Astrocyte (in vitro differentiated cells and primary cell): ENCODE measurements around the gene TTC8. TPM values are rescaled to one million over a fixed set of nuclear protein-coding genes. Genes with fewer than 3 reads are reported as not detected.
A peak's percentile ranks its signal among the peaks of the same experiment; 100 is the strongest.

Source experiments
- DNase-seq: peaks from one replicate; pipeline ENCODE4 v3.0.0-alpha.2; 2010; ENCODE audit warnings: low read depth
- FAIRE-seq: peaks from 2 replicates; lab custom pipeline; 2011; peaks lifted over from hg19 to GRCh38; lab: Jason Lieb, UNC
- H2AFZ ChIP-seq: 2 replicates; pipeline ENCODE4 v1.6.0; 2012; ENCODE audit warnings: low read depth, low read length, inconsistent platforms
- H3K27ac ChIP-seq: 2 replicates; pipeline ENCODE4 v1.5.1; 2011; ENCODE audit warnings: low read depth, low read length, inconsistent platforms
- H3K27me3 ChIP-seq: 2 replicates; pipeline ENCODE4 v1.6.0; 2011; ENCODE audit warnings: low read length, inconsistent platforms; ENCODE audit not compliant: insufficient read depth
- H3K36me3 ChIP-seq: 2 replicates; pipeline ENCODE4 v1.5.1; 2011; ENCODE audit warnings: low read length, inconsistent platforms; ENCODE audit not compliant: insufficient read depth
- H3K4me1 ChIP-seq: 2 replicates; pipeline ENCODE4 v1.5.1; 2011; ENCODE audit warnings: low read length, inconsistent platforms; ENCODE audit not compliant: insufficient read depth
- H3K4me2 ChIP-seq: 2 replicates; pipeline ENCODE4 v1.6.0; 2012; ENCODE audit warnings: low read length, inconsistent platforms
- H3K4me3 ChIP-seq: 2 replicates; pipeline ENCODE4 v1.5.1; 2011; ENCODE audit warnings: low read depth, mild to moderate bottlenecking, low read length, inconsistent platforms; ENCODE audit not compliant: insufficient read depth
- H3K79me2 ChIP-seq: 2 replicates; pipeline ENCODE4 v1.6.0; 2012; ENCODE audit warnings: mild to moderate bottlenecking, low read length, inconsistent platforms; ENCODE audit not compliant: insufficient read depth
- H3K9ac ChIP-seq: 2 replicates; pipeline ENCODE4 v1.6.0; 2012; ENCODE audit warnings: mild to moderate bottlenecking, low read length, inconsistent platforms
- H3K9me3 ChIP-seq: 2 replicates; pipeline ENCODE4 v1.5.1; 2012; ENCODE audit warnings: low read depth, mild to moderate bottlenecking, low read length, inconsistent platforms; ENCODE audit not compliant: insufficient read depth
- H4K20me1 ChIP-seq: 2 replicates; pipeline ENCODE4 v1.6.0; 2012; ENCODE audit warnings: low read length, inconsistent platforms; ENCODE audit not compliant: insufficient read depth
- H3K27ac Mint-ChIP-seq: one replicate; pipeline ENCODE4 v1.8.0; 2021; ENCODE audit warnings: mild to moderate bottlenecking, mixed read lengths; ENCODE audit not compliant: unreplicated experiment
- H3K27me3 Mint-ChIP-seq: one replicate; pipeline ENCODE4 v1.8.0; 2021; ENCODE audit warnings: low read depth, mixed read lengths; ENCODE audit not compliant: unreplicated experiment
- H3K36me3 Mint-ChIP-seq: one replicate; pipeline ENCODE4 v1.8.0; 2021; ENCODE audit warnings: low read depth, mixed read lengths; ENCODE audit not compliant: unreplicated experiment
- H3K4me1 Mint-ChIP-seq: one replicate; pipeline ENCODE4 v1.8.0; 2021; ENCODE audit warnings: low read depth, mixed read lengths; ENCODE audit not compliant: unreplicated experiment
- H3K4me3 Mint-ChIP-seq: one replicate; pipeline ENCODE4 v1.8.0; 2021; ENCODE audit warnings: mild to moderate bottlenecking, moderate library complexity, mixed read lengths; ENCODE audit not compliant: unreplicated experiment
- H3K9me3 Mint-ChIP-seq: one replicate; pipeline ENCODE4 v1.8.0; 2021; ENCODE audit warnings: mild to moderate bottlenecking, mixed read lengths; ENCODE audit not compliant: unreplicated experiment
- CTCF ChIP-seq: IDR thresholded peaks from 2 replicates; pipeline ENCODE4 v1.5.1; 2011; ENCODE audit warnings: low read depth, mild to moderate bottlenecking, inconsistent platforms, low read length, moderate library complexity; ENCODE audit not compliant: insufficient read depth
- EZH2 ChIP-seq: IDR thresholded peaks from 2 replicates; pipeline ENCODE4 v1.6.1; 2012; ENCODE audit warnings: mild to moderate bottlenecking, low read length, inconsistent platforms; ENCODE audit not compliant: insufficient read depth
- total RNA-seq: library from RNA; stranded (reverse); gene quantifications from 2 replicates; pipeline ENCODE4 v1.2.1, GENCODE V29; 2021

The TTC8 gene
- total RNA-seq, 1 donor from 2014 or later: 23.7 TPM

- peaks cover 38% of the 10 kb centered on the region for H3K27me3 Mint-ChIP-seq
- no peak for FAIRE-seq
Observed at GRCh38 chr14:88792473-88793258, 31.8 kb upstream of the TTC8 start, which contains the start of gene EML5. TSS of gene EML5 (minus strand) at chr14:88792953. CDS start at chr14:88792503, 450 bp downstream.

GRCh38 chr14:88793259-88793625 lies 31.2 kb upstream of the TTC8 start:
- TF ChIP-seq EZH2 (no peak), CTCF (no peak)
- Mint-ChIP-seq H3K27ac (no peak overlapping the region), H3K4me3 (peak overlapping the region; percentile 82), H3K36me3 (no peaks in the 10 kb centered on the region), H3K9me3 (no peaks in the 10 kb centered on the region), H3K27me3 (peaks cover 39% of the 10 kb centered on the region), H3K4me1 (no peaks in the 10 kb centered on the region)
- Histone ChIP-seq H3K27ac (no peak overlapping the region), H2AFZ (peak overlapping the region; percentile 98), H3K9ac (peak overlapping the region; percentile 59), H3K27me3 (peaks cover 23% of the 10 kb centered on the region), H3K79me2 (no peaks in the 10 kb centered on the region), H3K9me3 (no peaks in the 10 kb centered on the region), H3K36me3 (no peaks in the 10 kb centered on the region), H3K4me2 (peak overlapping the region; percentile 88), H3K4me1 (peaks cover 5% of the 10 kb centered on the region), H4K20me1 (no peaks in the 10 kb centered on the region), H3K4me3 (peak overlapping the region; percentile 64)
- FAIRE-seq: no peak
- DNase-seq: no peak

More at GRCh38 chr14:88792473-88793258, 31.8 kb upstream of the TTC8 start, which contains the start of gene EML5:
- H3K79me2 ChIP-seq: no peaks in the 10 kb centered on the region
- Mint-ChIP-seq H3K4me1 (no peaks in the 10 kb centered on the region), H3K4me3 (peak within 1 kb of the TSS; percentile 82), H3K36me3 (no peaks in the 10 kb centered on the region), H3K9me3 (no peaks in the 10 kb centered on the region), H3K27ac (no peak within 1 kb of the TSS)
- peak within 1 kb of the TSS; percentile 98 for H2AFZ ChIP-seq
- H3K4me3 ChIP-seq: peak within 1 kb of the TSS; percentile 64
- H3K4me1 ChIP-seq: peaks cover 5% of the 10 kb centered on the region
- H3K27ac ChIP-seq: no peak within 1 kb of the TSS
- H3K9me3 ChIP-seq: no peaks in the 10 kb centered on the region
- H3K36me3 ChIP-seq: no peaks in the 10 kb centered on the region
- peak; percentile 31 for DNase-seq
- H4K20me1 ChIP-seq: no peaks in the 10 kb centered on the region
- H3K27me3 ChIP-seq: peaks cover 23% of the 10 kb centered on the region
- peak within 1 kb of the TSS; percentile 59 for H3K9ac ChIP-seq
- peak; percentile 57 for TF ChIP-seq EZH2
- TF ChIP-seq CTCF: no peak
- peak within 1 kb of the TSS; percentile 88 for H3K4me2 ChIP-seq

GRCh38 chr14:88798156-88798555 lies 26.3 kb upstream of the TTC8 start:
- H4K20me1 ChIP-seq: no peaks in the 10 kb centered on the region
- H3K9ac ChIP-seq: no peak overlapping the region
- H3K36me3 ChIP-seq: no peaks in the 10 kb centered on the region
- DNase-seq (no peak), FAIRE-seq (no peak)
- H3K36me3 Mint-ChIP-seq: no peaks in the 10 kb centered on the region
- H3K27ac Mint-ChIP-seq: peak overlapping the region; percentile 26
- H3K4me3 Mint-ChIP-seq: no peak overlapping the region
- no peaks in the 10 kb centered on the region for H3K9me3 Mint-ChIP-seq
- no peaks in the 10 kb centered on the region for H3K79me2 ChIP-seq
- H3K4me3 ChIP-seq: no peak overlapping the region
- no peak for TF ChIP-seq CTCF
- TF ChIP-seq EZH2: no peak
- no peak overlapping the region for H3K4me2 ChIP-seq
- H3K4me1 ChIP-seq: no peaks in the 10 kb centered on the region
- H3K27ac ChIP-seq: no peak overlapping the region
- peaks cover 2% of the 10 kb centered on the region for H3K27me3 ChIP-seq
- H3K27me3 Mint-ChIP-seq: peaks cover 23% of the 10 kb centered on the region
- no peaks in the 10 kb centered on the region for H3K4me1 Mint-ChIP-seq
- H2AFZ ChIP-seq: no peak overlapping the region
- no peaks in the 10 kb centered on the region for H3K9me3 ChIP-seq
